ENCODE results near the gene RAB7B. TPM values are rescaled to one million over a fixed set of nuclear protein-coding genes. Genes with fewer than 3 reads are reported as not detected.

Gene RAB7B
- total RNA-seq, 2 experiments from 2014 or later: not detected

GRCh38 chr1:206020393-206021007 lies 17.3 kb upstream of the RAB7B start:
- CTCF ChIA-PET: interaction anchor here (1.5 kb wide), 1 partner anchor 19 kb away, joined by 5 read pairs; no protein-coding TSS in a partner anchor

DNA sequence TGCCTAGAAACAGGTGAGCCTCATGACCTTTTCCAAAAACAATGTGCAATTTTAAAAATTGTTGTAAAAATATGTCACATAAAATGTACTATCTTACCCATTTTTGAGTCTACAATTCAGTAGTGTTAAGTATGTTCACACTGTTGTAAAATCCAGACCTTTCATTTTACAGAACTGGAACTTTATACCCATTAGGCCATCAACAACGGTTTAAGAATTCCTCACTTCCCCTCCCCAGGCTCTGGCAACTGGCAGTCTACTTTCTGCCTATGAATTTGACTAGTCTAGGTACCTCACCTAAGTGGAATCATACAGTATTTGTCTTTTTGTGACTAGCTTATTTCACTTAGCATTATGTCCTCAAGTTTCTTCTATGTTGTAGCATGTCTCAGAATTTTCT lies 11.9 kb upstream of the RAB7B start:
- no peaks in the 10 kb centered on the region for H3K9me3 Mint-ChIP-seq
- POLR2A ChIA-PET: no interaction called here
- no peak overlapping the region for H3K27ac Mint-ChIP-seq
- DNase-seq: no peak
- peaks cover 28% of the 10 kb centered on the region for H3K4me1 Mint-ChIP-seq
- H3K36me3 Mint-ChIP-seq (ENCODE audit: low read depth): no peaks in the 10 kb centered on the region
- no peak overlapping the region for H3K4me3 Mint-ChIP-seq
- CTCF ChIA-PET: interaction anchor here (1.1 to 1.4 kb wide), 3 partner anchors 19 to 42 kb away, joined by 3 read pairs; no protein-coding TSS in a partner anchor
- H3K27me3 Mint-ChIP-seq: peaks cover 13% of the 10 kb centered on the region

More at GRCh38 chr1:206020393-206021007, 17.3 kb upstream of the RAB7B start:
- POLR2A ChIA-PET: no interaction called here
- DNase-seq: no peak
- no peaks in the 10 kb centered on the region for H3K9me3 Mint-ChIP-seq
- H3K36me3 Mint-ChIP-seq (ENCODE audit: low read depth): no peaks in the 10 kb centered on the region
- peaks cover 17% of the 10 kb centered on the region for H3K27me3 Mint-ChIP-seq
- no peak overlapping the region for H3K4me3 Mint-ChIP-seq
- peak overlapping the region; percentile 15 for H3K27ac Mint-ChIP-seq
- H3K4me1 Mint-ChIP-seq: no peaks in the 10 kb centered on the region

DNA sequence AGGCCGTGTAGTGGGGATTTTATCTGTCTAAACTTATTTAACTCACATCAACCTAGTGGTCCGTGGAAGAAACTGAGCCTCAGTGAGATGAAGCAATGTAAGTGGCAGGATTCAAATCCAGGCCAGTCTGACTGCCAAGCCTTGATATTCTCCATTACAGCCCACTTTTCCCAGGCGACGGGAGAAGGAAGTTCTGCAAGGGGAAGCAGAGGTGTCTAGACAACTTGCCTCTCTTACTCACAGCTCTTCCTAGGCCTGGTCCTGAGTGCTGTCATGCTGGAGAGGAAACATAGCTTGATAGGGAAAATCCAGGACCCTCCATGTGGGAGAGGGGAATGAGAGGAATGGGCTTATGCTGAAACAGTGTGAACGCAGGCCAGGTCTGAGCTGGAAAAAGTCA lies 11.4 kb upstream of the RAB7B start:
- H3K9me3 Mint-ChIP-seq: no peaks in the 10 kb centered on the region
- CTCF ChIA-PET: interaction anchor here (1.4 kb wide), 1 partner anchor 35 kb away, joined by 3 read pairs; no protein-coding TSS in a partner anchor
- H3K4me3 Mint-ChIP-seq: no peak overlapping the region
- peaks cover 28% of the 10 kb centered on the region for H3K4me1 Mint-ChIP-seq
- no peaks in the 10 kb centered on the region for H3K36me3 Mint-ChIP-seq (ENCODE audit: low read depth)
- H3K27ac Mint-ChIP-seq: no peak overlapping the region
- POLR2A ChIA-PET: no interaction called here
- DNase-seq: no peak
- H3K27me3 Mint-ChIP-seq: peaks cover 13% of the 10 kb centered on the region

- peaks cover 28% of the 10 kb centered on the region for H3K4me1 Mint-ChIP-seq
- POLR2A ChIA-PET: no interaction called here
- no peaks in the 10 kb centered on the region for H3K36me3 Mint-ChIP-seq (ENCODE audit: low read depth)
- H3K4me3 Mint-ChIP-seq: no peak overlapping the region
- DNase-seq: no peak
- H3K27ac Mint-ChIP-seq: no peak overlapping the region
- H3K27me3 Mint-ChIP-seq: peaks cover 5% of the 10 kb centered on the region
- H3K9me3 Mint-ChIP-seq: no peaks in the 10 kb centered on the region
- CTCF ChIA-PET: no interaction called here
These were observed 10.0 kb upstream of the RAB7B start for GRCh38 chr1:206013026-206013795.

GRCh38 chr1:206012086-206012859 lies 9.1 kb upstream of the RAB7B start:
- POLR2A ChIA-PET: no interaction called here
- Mint-ChIP-seq H3K4me3 (no peak overlapping the region), H3K4me1 (peaks cover 28% of the 10 kb centered on the region), H3K27ac (peak overlapping the region; percentile 66), H3K9me3 (no peaks in the 10 kb centered on the region), H3K36me3 (ENCODE audit: low read depth) (no peaks in the 10 kb centered on the region), H3K27me3 (no peaks in the 10 kb centered on the region)
- CTCF ChIA-PET: interaction anchor here (1.0 to 1.1 kb wide), 3 partner anchors 9 to 22 kb away, joined by 3 read pairs; partner anchors contain the start of gene RAB7B
- peak; percentile 42 for DNase-seq

- no peak for DNase-seq
- H3K9me3 Mint-ChIP-seq: no peaks in the 10 kb centered on the region
- CTCF ChIA-PET: interaction anchor here (1.1 kb wide), 2 partner anchors 8 to 23 kb away, joined by 3 read pairs; partner anchors contain the start of gene RAB7B
- H3K4me1 Mint-ChIP-seq: peaks cover 28% of the 10 kb centered on the region
- H3K4me3 Mint-ChIP-seq: no peak overlapping the region
- no peaks in the 10 kb centered on the region for H3K36me3 Mint-ChIP-seq (ENCODE audit: low read depth)
- POLR2A ChIA-PET: no interaction called here
- H3K27me3 Mint-ChIP-seq: no peaks in the 10 kb centered on the region
- H3K27ac Mint-ChIP-seq: no peak overlapping the region
These were observed 7.9 kb upstream of the RAB7B start for GRCh38 chr1:206011057-206011456.

DNA sequence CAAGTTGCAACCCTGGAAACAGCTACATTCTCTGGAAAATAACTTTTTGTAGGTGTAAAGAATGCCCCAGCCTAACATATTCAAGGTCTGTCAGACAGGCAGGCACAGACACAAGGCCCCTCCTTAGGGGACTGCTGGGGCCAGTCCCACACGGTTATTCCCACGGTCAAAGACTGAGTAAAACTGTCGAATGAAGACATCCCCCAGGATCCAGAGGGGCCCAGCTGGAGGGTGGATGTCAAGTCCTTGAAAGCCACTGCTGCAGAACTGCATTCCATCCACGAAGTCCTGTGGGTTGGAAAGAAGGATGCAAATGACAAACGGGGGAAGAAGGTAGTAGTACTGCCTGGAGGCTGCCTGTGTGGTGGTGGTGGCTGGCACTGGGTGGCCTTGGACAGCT lies 6.9 kb upstream of the RAB7B start:
- H3K27me3 Mint-ChIP-seq: no peaks in the 10 kb centered on the region
- H3K36me3 Mint-ChIP-seq (ENCODE audit: low read depth): no peaks in the 10 kb centered on the region
- peaks cover 28% of the 10 kb centered on the region for H3K4me1 Mint-ChIP-seq
- DNase-seq: no peak
- ChIA-PET POLR2A (no interaction called here), CTCF (interaction anchor here (0.6 kb wide), 1 partner anchor 203 kb away, joined by 5 read pairs; no protein-coding TSS in a partner anchor)
- H3K4me3 Mint-ChIP-seq: no peak overlapping the region
- no peak overlapping the region for H3K27ac Mint-ChIP-seq
- H3K9me3 Mint-ChIP-seq: no peaks in the 10 kb centered on the region

- peaks cover 14% of the 10 kb centered on the region for H3K4me1 Mint-ChIP-seq
- H3K36me3 Mint-ChIP-seq (ENCODE audit: low read depth): no peaks in the 10 kb centered on the region
- H3K9me3 Mint-ChIP-seq: no peaks in the 10 kb centered on the region
- H3K4me3 Mint-ChIP-seq: no peak overlapping the region
- POLR2A ChIA-PET: no interaction called here
- CTCF ChIA-PET: interaction anchor here (1.0 kb wide), 1 partner anchor 30 kb away, joined by 3 read pairs; no protein-coding TSS in a partner anchor
- H3K27ac Mint-ChIP-seq: no peak overlapping the region
- no peak for DNase-seq
- no peaks in the 10 kb centered on the region for H3K27me3 Mint-ChIP-seq
These were observed 3.8 kb upstream of the RAB7B start for GRCh38 chr1:206006946-206007345.

- H3K27ac Mint-ChIP-seq: no peak overlapping the region
- no peak overlapping the region for H3K4me3 Mint-ChIP-seq
- no peaks in the 10 kb centered on the region for H3K27me3 Mint-ChIP-seq
- H3K36me3 Mint-ChIP-seq (ENCODE audit: low read depth): no peaks in the 10 kb centered on the region
- CTCF ChIA-PET: interaction anchor here (1.0 kb wide), 1 partner anchor 29 kb away, joined by 3 read pairs; no protein-coding TSS in a partner anchor
- no peak for DNase-seq
- POLR2A ChIA-PET: no interaction called here
- no peaks in the 10 kb centered on the region for H3K9me3 Mint-ChIP-seq
- H3K4me1 Mint-ChIP-seq: peaks cover 7% of the 10 kb centered on the region
These were observed 2.6 kb upstream of the RAB7B start for GRCh38 chr1:206005778-206006180.

DNA sequence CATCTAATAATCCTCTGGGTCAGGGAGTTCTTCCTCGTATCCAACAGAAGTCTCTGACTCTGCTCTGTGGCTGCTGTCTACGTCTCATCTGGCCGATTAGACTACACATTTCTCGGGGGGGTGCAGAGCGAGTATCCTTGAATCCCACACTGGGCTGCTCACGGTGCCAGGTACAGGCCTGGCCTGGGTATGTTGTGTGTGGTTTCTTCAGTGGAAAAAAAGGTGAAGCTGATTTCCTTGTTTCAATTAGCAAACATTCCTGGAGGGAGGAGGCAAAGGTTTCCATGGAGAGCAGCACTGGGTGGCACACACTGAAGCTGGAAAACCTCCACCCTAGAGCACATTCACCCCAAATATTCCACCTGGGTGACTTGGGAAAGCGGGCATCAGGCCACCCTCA lies 2.0 kb upstream of the RAB7B start:
- ChIA-PET POLR2A (no interaction called here), CTCF (no interaction called here)
- H3K27ac Mint-ChIP-seq: no peak overlapping the region
- H3K36me3 Mint-ChIP-seq (ENCODE audit: low read depth): no peaks in the 10 kb centered on the region
- peaks cover 4% of the 10 kb centered on the region for H3K4me1 Mint-ChIP-seq
- H3K27me3 Mint-ChIP-seq: no peaks in the 10 kb centered on the region
- no peaks in the 10 kb centered on the region for H3K9me3 Mint-ChIP-seq
- DNase-seq: no peak
- no peak overlapping the region for H3K4me3 Mint-ChIP-seq

DNA sequence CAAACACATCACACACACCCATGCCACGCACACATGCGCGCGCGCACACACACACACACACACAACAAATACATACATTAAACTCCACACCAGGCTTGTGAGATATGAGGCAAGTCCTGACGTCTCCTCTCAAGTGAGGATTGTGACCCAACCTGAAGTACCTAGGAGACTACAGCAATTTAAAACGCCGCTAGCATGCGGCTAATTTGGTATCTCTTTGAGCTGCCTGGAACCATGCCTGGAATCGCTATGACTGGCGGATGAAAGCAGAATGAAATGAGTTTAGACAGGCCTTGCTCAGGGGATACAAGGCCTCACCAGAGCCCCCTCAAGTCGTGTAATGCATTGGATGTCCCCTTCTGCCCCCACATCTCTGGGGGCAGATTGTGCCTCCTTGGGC lies 1.6 kb upstream of the RAB7B start:
- Mint-ChIP-seq H3K36me3 (ENCODE audit: low read depth) (no peaks in the 10 kb centered on the region), H3K4me1 (peaks cover 4% of the 10 kb centered on the region), H3K9me3 (no peaks in the 10 kb centered on the region), H3K27me3 (no peaks in the 10 kb centered on the region), H3K4me3 (no peak overlapping the region), H3K27ac (no peak overlapping the region)
- POLR2A ChIA-PET: no interaction called here
- DNase-seq: no peak
- CTCF ChIA-PET: no interaction called here

DNA sequence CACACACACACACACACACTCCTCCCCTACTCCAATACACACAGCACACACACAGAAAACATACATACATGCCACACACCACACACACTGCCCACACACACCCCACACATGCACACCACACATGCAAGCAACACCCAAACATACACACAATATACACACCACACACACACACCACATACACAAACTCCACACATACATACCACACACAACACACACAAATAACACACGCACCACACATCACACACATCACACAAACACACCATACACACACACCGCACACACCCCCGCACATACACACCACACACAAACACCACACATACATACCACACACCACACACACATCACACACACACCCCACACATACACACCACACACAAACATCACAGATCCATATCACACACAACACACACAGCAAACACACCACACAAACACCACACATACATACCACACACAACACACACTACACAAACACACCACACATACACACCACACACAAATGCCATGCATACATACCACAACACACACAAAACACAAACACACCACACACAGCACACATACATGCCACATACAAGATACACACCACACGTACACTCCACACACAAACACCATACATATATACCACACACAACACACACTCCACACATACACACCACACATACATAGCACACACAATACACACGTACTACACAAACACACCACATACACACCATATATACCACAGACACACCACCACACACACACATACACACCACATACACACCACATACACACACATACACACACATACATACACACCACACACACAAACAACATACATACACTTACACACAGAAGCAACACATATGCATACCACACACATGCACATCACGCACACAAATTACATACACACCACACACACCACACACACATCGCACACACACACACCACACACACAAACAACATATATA lies 932 bp upstream of the RAB7B start:
- CTCF ChIA-PET: interaction anchor here (1.0 kb wide), 1 partner anchor 7 kb away, joined by 3 read pairs; no protein-coding TSS in a partner anchor
- DNase-seq: no peak
- POLR2A ChIA-PET: no interaction called here
- Mint-ChIP-seq H3K4me3 (no peak overlapping the region), H3K27me3 (no peaks in the 10 kb centered on the region), H3K4me1 (peaks cover 4% of the 10 kb centered on the region), H3K9me3 (no peaks in the 10 kb centered on the region), H3K27ac (peak overlapping the region; percentile 4), H3K36me3 (ENCODE audit: low read depth) (no peaks in the 10 kb centered on the region)
